ENCODE data around the gene FSCN2. TPM values are rescaled to one million over a fixed set of nuclear protein-coding genes. Genes with fewer than 3 reads are reported as not detected.

FSCN2 gene, protein sequence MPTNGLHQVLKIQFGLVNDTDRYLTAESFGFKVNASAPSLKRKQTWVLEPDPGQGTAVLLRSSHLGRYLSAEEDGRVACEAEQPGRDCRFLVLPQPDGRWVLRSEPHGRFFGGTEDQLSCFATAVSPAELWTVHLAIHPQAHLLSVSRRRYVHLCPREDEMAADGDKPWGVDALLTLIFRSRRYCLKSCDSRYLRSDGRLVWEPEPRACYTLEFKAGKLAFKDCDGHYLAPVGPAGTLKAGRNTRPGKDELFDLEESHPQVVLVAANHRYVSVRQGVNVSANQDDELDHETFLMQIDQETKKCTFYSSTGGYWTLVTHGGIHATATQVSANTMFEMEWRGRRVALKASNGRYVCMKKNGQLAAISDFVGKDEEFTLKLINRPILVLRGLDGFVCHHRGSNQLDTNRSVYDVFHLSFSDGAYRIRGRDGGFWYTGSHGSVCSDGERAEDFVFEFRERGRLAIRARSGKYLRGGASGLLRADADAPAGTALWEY
- total RNA-seq: 7.9 TPM

DNA sequence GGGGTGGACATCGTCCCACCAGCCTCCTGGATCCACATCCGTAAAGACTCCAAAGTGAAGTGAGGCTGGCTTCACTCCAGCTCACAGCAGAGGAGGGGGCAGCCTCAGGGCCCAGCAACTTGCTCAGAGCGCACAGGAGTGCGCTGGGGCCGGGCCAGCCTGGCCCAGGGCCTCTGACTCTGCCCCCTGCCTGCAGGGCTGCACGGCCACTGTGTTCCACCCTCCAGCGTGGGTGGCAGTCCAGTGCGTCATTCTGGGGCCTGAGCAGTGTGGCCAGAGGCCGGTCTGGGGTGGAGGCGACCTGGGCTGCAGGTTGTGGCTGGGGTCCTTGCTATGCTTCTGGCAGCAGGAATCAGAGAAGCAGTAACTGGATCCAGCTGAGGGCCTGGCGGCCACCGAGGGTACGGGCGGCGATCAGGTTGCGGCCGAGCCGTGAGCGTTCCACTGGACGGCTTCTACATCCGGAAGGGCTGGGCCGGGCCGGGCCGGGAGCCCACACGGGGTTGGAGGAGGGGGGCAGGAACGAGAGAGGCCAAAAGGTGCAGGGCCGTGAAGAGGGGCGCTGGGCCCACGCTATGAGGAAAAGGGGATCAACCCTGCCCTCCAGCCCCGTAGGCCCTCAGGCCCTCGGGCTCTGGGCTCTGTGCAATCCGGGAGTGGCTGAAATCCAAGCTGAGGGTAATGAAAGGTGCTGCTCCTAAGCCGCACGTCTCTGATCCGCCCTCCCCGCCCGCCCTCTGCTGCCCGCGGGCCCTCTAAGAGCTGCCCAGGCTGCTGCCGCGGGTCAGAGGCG, at the start of gene FSCN2:
Gene FSCN2 (plus strand): TSS at position 787 of the 793 bp plus-strand sequence. CDS start 155 bp downstream, outside the sequence.

DNA sequence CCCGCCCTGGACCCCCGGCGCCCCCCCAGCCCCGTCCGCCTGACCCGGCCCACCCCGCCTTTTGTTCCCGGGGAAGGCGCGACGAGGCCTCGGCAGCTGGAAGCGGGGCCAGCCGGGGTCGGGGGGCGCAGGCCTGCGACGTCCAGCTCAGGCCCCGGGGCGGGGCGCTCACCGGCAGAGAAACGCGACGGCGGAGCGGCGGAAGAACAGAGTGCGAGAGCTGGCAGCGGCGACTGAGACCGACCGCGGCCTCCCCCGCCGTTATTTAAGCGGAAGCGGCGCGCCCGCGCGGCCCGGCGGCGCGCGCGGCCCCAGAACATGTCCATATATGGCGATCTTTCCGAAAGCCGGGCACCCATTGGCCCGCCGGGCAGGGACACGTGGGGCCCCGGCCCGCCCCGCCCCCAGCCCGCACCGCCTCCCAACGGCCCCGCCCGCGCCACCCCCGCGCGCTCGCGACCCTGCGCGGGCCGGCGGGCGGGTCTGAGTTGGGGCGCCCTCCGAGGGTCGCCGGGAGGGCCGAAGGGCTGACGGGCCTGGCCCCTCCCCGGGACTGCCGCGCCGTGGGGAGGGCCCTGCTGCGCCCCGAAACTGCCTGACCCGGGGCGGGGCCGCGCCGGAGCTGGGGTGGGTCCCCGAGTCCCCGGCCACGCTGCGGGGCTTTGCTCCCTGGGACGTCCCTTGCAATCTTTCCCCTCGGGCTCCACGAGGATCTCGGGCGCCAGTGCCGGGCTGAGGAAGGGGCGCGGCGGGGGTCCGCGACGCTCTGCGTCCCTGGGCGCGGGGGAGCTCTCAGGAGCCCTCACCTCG, 15.4 kb upstream of the FSCN2 start, which contains the start of gene ACTG1:
Gene ACTG1 (minus strand): TSS at position 238 of the 810 bp plus-strand sequence. CDS start 445 bp downstream, outside the sequence.

DNA sequence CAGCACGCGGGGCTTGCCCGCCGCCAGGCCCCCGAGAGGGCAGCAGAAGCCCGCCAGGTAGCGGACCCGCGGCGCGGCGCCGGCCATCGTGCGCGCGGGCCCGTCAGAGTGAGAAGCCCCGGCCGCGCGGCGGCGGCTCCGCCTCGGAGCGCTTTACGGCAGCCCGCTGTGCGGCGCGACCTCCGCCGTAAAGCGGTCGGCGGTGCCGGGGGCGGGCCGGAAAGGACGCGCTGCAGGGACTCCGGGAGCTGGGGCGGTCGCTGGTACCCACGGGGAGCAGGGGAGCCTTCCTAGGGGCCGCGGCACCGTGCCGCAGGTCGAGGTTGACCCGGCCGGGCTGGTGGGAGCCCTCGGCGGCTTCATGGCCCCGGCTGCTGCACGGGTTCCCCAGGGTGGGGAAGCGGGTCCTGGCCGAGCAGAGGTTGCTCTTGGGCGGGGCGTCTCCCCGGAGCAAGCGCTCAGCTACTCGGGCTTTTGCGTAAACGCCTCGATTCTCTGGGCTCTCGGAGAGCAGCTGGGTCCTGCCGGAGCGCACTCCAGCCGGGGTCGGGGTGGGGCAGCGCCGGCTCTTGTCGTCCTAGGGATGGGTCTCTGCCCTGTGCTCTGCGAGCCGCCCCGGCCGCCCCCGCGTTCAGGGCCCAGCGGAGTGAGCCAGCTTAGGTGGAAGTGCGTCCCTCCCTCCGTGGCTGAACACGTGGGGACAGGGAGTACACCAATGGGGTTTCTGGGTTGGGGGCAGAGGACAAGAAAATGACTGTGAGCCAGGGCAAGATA, 24.3 kb downstream of the FSCN2 start, which contains the start of gene FAAP100:
Gene FAAP100 (minus strand): TSS at position 110 of the 774 bp plus-strand sequence. CDS start 23 bp downstream, at position 87.

Other genes with a start within 250 kb of the FSCN2 start
- gene SLC38A10, start 233.1 kb upstream of the FSCN2 start, total RNA-seq: 55.7 TPM
- gene BAHCC1, start 132.9 kb upstream of the FSCN2 start, total RNA-seq: 34.8 TPM
- gene ACTG1, start 15.6 kb upstream of the FSCN2 start, total RNA-seq: 5,635 TPM
- gene FAAP100, start 24.0 kb downstream of the FSCN2 start, total RNA-seq: 44.5 TPM
- gene NPLOC4, start 108.7 kb downstream of the FSCN2 start, total RNA-seq: 75.5 TPM
- gene TSPAN10, start 108.8 kb downstream of the FSCN2 start, total RNA-seq: 39.1 TPM
- gene PDE6G, start 128.2 kb downstream of the FSCN2 start, total RNA-seq: 6.4 TPM
- 21.6 TPM for gene OXLD1, start 138.2 kb downstream of the FSCN2 start, total RNA-seq
- gene CCDC137, start 138.4 kb downstream of the FSCN2 start, total RNA-seq: 33.9 TPM
- 39.8 TPM for gene ARL16, start 155.4 kb downstream of the FSCN2 start, total RNA-seq
- gene HGS, start 155.6 kb downstream of the FSCN2 start, total RNA-seq: 54.9 TPM
- gene MRPL12, start 175.0 kb downstream of the FSCN2 start, total RNA-seq: 9.3 TPM
- 12.3 TPM for gene SLC25A10, start 183.9 kb downstream of the FSCN2 start, total RNA-seq

All from camera-type eye (tissue), 1 donor.